Measurements from ENCODE around the gene IGF2BP3.

Gene IGF2BP3

DNA sequence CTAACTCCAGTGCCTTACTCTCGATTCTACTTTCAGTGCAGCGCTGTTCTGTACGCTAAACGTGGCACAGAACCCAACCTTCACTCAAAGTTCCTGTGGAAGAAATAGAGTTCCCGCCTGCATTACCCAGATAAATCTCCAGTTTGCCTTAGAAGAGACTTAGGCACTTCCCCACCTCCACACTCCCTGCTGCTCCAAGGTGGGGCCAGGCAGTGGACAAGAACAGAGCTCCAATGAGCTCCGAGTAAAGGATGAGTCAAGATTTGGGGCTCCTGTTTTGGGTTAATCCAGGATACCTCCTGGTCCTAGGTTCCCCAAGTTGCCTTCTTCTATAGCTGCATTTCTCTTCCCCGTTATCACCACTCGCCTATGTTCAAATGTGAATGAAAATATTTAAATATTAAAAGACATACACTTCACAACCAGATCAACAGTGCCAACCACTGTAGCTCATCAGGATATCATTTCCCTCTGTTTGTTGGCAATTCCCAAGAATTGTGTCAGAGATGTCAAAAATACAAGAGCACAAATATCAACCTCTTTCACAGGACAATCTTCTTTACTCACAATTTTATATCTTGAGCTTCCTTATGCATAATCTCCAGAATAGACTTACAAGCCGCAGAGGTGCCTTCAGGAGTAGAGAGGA lies 123.1 kb downstream of the IGF2BP3 start:
- Histone ChIP-seq H3K27ac (ENCODE audit: insufficient read depth, low read length, poor library complexity, severe bottlenecking) (no peak overlapping the region), H3K4me3 (ENCODE audit: insufficient read depth, low read depth, low read length, poor library complexity, severe bottlenecking) (no peak overlapping the region)
- no peak for DNase-seq

DNA sequence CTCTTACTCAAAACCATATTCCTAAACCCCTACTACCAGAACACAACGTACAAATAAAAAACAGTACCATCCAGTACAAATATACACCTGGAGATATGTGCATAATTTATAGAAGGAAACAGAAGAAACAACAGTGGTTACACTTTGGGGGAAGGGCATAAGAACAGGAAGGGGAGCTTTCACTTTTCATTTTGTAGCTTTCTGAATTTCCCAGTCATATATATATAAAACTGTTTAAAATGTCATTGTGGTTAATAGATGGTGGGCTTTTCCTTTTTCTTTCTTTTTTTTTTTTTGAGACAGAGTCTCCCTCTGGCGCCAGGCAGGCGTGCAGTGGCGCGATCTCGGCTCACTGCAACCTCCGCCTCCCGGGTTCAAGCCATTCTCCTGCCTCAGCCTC lies 124.0 kb downstream of the IGF2BP3 start:
- Histone ChIP-seq H3K27ac (ENCODE audit: insufficient read depth, low read length, poor library complexity, severe bottlenecking) (no peak overlapping the region), H3K27me3 (replicated peaks; ENCODE audit: control insufficient read depth, insufficient read depth, low read length, poor library complexity, severe bottlenecking) (no peaks in the 10 kb centered on the region), H3K9me3 (ENCODE audit: control insufficient read depth, low read length) (no peaks in the 10 kb centered on the region), H3K4me3 (ENCODE audit: insufficient read depth, low read depth, low read length, poor library complexity, severe bottlenecking) (peak overlapping the region; percentile 24), H3K36me3 (ENCODE audit: control insufficient read depth, insufficient read depth, low read length) (no peaks in the 10 kb centered on the region), H3K4me1 (ENCODE audit: control insufficient read depth, insufficient read depth, low read length, poor library complexity, severe bottlenecking) (no peaks in the 10 kb centered on the region)
- DNase-seq = no peak

More for the DNA sequence above, 123.1 kb downstream of the IGF2BP3 start:
- Histone ChIP-seq H3K4me1 (ENCODE audit: control insufficient read depth, insufficient read depth, low read length, poor library complexity, severe bottlenecking) (no peaks in the 10 kb centered on the region), H3K9me3 (ENCODE audit: control insufficient read depth, low read length) (no peaks in the 10 kb centered on the region), H3K36me3 (ENCODE audit: control insufficient read depth, insufficient read depth, low read length) (no peaks in the 10 kb centered on the region), H3K27me3 (replicated peaks; ENCODE audit: control insufficient read depth, insufficient read depth, low read length, poor library complexity, severe bottlenecking) (no peaks in the 10 kb centered on the region)

DNA sequence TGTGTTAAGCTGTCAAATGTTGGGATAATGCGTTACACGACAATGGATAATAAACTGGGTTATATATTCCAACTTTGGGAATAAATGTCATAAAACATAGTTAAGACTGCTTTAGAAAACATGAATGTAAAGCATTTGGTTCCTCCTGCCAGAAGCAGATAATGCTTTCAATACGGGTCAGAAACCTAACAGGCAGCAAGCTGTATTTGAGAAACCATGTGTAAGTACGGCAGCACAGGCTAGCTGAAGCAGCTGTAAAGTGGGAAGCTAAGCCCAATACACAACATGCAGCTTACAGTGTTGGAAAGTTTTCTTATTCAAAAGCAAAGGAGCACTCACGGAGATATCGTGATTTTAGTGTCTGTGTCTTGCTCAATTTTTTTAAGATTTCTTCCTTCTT lies 124.7 kb downstream of the IGF2BP3 start:
- no peak overlapping the region for H3K27ac ChIP-seq (ENCODE audit: insufficient read depth, low read length, poor library complexity, severe bottlenecking)
- H3K27me3 ChIP-seq (replicated peaks; ENCODE audit: control insufficient read depth, insufficient read depth, low read length, poor library complexity, severe bottlenecking) = no peaks in the 10 kb centered on the region
- H3K4me3 ChIP-seq (ENCODE audit: insufficient read depth, low read depth, low read length, poor library complexity, severe bottlenecking) = no peak overlapping the region
- no peaks in the 10 kb centered on the region for H3K9me3 ChIP-seq (ENCODE audit: control insufficient read depth, low read length)
- H3K36me3 ChIP-seq (ENCODE audit: control insufficient read depth, insufficient read depth, low read length) = no peaks in the 10 kb centered on the region
- DNase-seq = no peak
- no peaks in the 10 kb centered on the region for H3K4me1 ChIP-seq (ENCODE audit: control insufficient read depth, insufficient read depth, low read length, poor library complexity, severe bottlenecking)

DNA sequence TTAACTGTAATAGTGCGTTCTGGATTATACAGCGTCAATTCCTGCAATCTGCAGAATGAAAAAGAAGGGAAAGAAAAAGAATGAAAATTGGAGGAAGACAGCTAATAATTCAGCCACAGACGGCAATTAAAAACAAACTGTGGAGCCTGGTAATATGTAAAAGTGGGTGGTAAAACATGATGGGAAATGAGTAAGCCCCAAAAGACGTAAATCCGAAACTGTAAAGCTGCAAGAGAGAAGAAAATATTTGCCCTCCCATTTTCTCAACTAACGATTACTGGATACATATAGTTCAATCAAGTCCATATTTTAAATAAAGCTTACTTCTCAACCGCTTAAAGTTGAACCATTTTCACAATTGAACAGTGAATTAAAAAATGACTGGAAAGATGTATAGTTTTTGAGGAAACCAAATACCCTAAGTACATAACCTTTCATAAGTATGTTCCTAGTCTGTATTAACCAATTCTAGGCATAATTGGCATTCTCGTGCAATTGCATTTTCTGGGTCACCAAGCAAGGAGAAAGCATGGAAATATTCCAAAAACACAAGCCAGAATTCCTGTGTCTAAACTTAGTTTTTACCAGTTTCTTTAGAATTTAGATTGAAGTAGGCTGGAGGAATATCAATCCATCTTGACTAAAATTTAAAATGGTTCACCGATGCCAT lies 126.3 kb downstream of the IGF2BP3 start:
- H3K27me3 ChIP-seq (replicated peaks; ENCODE audit: control insufficient read depth, insufficient read depth, low read length, poor library complexity, severe bottlenecking) = no peaks in the 10 kb centered on the region
- no peak overlapping the region for H3K4me3 ChIP-seq (ENCODE audit: insufficient read depth, low read depth, low read length, poor library complexity, severe bottlenecking)
- no peaks in the 10 kb centered on the region for H3K4me1 ChIP-seq (ENCODE audit: control insufficient read depth, insufficient read depth, low read length, poor library complexity, severe bottlenecking)
- H3K9me3 ChIP-seq (ENCODE audit: control insufficient read depth, low read length) = no peaks in the 10 kb centered on the region
- DNase-seq = no peak
- no peak overlapping the region for H3K27ac ChIP-seq (ENCODE audit: insufficient read depth, low read length, poor library complexity, severe bottlenecking)
- no peaks in the 10 kb centered on the region for H3K36me3 ChIP-seq (ENCODE audit: control insufficient read depth, insufficient read depth, low read length)

DNA sequence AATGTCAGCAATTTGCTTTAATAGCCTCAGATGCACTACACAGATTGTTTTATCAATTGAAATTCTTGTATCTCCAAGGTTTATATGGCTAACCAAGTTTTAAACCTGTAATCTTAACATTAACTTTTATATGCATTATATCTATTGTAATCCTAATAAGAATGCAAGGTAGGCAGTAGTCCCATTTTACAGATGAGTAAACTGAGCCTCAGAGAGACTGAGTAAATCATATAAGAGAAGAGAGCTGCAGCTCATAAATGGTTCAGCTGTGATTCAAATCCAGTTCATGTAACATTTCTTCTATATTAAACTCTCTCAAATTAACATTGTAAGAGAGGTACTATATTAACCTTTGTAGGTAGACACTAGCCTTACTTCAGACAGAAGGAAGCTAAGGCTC lies 127.2 kb downstream of the IGF2BP3 start:
- no peak overlapping the region for H3K27ac ChIP-seq (ENCODE audit: insufficient read depth, low read length, poor library complexity, severe bottlenecking)
- H3K36me3 ChIP-seq (ENCODE audit: control insufficient read depth, insufficient read depth, low read length) = no peaks in the 10 kb centered on the region
- H3K9me3 ChIP-seq (ENCODE audit: control insufficient read depth, low read length) = no peaks in the 10 kb centered on the region

DNA sequence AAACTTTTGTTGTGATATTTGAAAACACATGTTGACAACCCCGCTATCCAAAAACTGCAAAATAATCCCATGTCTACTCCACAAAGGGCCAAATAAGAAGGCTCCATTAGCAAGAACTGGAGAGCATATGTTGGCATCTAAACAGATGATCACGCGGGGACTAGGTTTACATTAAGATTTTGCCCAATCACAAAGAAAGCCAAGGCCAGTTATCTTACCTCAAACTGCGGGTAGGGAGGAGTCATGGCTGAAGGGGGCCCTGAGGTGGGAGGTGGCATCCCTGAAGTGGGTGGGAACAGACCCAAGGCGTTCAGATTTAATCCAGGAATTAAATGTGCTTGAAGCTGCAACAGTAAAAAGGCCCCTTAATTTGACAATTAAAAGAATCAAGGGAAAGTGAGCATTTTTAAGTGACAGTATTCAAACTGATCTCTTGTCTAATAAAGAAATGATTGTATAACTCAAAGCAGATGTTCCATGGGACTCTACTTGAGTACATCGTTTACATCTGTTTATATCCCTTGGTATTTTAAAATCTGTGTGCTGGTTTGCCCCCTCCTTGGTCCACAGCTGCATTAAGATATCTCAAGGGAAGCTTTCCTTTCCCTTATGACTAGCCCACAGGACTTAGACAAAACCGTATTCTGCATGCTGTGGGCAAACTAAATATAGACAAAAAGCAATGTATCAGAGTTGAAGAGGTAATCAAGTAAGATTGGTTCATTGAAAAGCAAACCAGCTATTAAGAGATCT lies 128.3 kb downstream of the IGF2BP3 start:
- Histone ChIP-seq H3K36me3 (ENCODE audit: control insufficient read depth, insufficient read depth, low read length) (no peaks in the 10 kb centered on the region), H3K4me3 (ENCODE audit: insufficient read depth, low read depth, low read length, poor library complexity, severe bottlenecking) (no peak overlapping the region), H3K27me3 (replicated peaks; ENCODE audit: control insufficient read depth, insufficient read depth, low read length, poor library complexity, severe bottlenecking) (no peaks in the 10 kb centered on the region), H3K9me3 (ENCODE audit: control insufficient read depth, low read length) (no peaks in the 10 kb centered on the region), H3K4me1 (ENCODE audit: control insufficient read depth, insufficient read depth, low read length, poor library complexity, severe bottlenecking) (no peaks in the 10 kb centered on the region), H3K27ac (ENCODE audit: insufficient read depth, low read length, poor library complexity, severe bottlenecking) (no peak overlapping the region)
- DNase-seq = no peak

More for the DNA sequence above, 127.2 kb downstream of the IGF2BP3 start:
- no peaks in the 10 kb centered on the region for H3K27me3 ChIP-seq (replicated peaks; ENCODE audit: control insufficient read depth, insufficient read depth, low read length, poor library complexity, severe bottlenecking)
- H3K4me1 ChIP-seq (ENCODE audit: control insufficient read depth, insufficient read depth, low read length, poor library complexity, severe bottlenecking) = no peaks in the 10 kb centered on the region
- DNase-seq = no peak
- H3K4me3 ChIP-seq (ENCODE audit: insufficient read depth, low read depth, low read length, poor library complexity, severe bottlenecking) = no peak overlapping the region

DNA sequence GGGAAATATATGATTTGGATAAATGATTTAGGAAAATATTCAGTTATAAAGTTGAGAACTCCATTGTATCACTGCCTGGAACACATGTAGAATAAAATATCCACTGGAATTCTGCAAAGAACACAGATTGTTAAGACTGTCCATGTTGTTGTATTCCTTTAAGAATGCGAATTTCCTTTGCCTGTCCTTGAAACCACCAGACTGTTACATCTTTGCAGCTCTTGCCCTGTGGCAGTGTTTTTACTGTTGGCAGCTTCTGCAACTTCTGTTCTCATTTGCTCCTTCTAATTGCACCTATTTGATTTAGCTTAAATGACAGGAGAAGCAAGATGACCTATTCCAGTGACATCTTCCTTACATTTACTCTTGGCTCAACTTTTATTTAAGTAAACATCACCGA lies 131.4 kb downstream of the IGF2BP3 start:
- no peaks in the 10 kb centered on the region for H3K36me3 ChIP-seq (ENCODE audit: control insufficient read depth, insufficient read depth, low read length)
- no peak overlapping the region for H3K27ac ChIP-seq (ENCODE audit: insufficient read depth, low read length, poor library complexity, severe bottlenecking)
- H3K27me3 ChIP-seq (replicated peaks; ENCODE audit: control insufficient read depth, insufficient read depth, low read length, poor library complexity, severe bottlenecking) = no peaks in the 10 kb centered on the region
- H3K4me1 ChIP-seq (ENCODE audit: control insufficient read depth, insufficient read depth, low read length, poor library complexity, severe bottlenecking) = no peaks in the 10 kb centered on the region
- no peak overlapping the region for H3K4me3 ChIP-seq (ENCODE audit: insufficient read depth, low read depth, low read length, poor library complexity, severe bottlenecking)
- DNase-seq = no peak
- no peaks in the 10 kb centered on the region for H3K9me3 ChIP-seq (ENCODE audit: control insufficient read depth, low read length)

DNA sequence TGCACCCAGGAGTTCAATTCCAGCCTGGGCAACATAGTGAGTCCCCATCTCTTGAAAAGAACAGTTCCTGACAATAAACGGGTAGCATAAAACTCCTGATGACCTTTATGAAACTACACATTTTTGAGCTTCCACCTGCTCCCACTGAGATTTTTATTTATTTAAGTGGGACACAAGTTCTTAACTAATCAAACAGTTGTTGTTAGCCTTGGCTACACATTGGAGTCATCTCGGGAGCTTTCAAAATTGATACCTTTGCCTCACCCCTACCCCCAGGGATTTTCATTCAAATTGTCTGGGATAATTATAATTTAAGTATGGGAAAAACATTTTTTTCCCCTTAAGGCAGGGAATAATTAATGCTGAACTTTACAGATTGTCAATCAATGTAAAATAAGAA lies 131.9 kb downstream of the IGF2BP3 start:
- Histone ChIP-seq H3K36me3 (ENCODE audit: control insufficient read depth, insufficient read depth, low read length) (no peaks in the 10 kb centered on the region), H3K9me3 (ENCODE audit: control insufficient read depth, low read length) (no peaks in the 10 kb centered on the region), H3K4me1 (ENCODE audit: control insufficient read depth, insufficient read depth, low read length, poor library complexity, severe bottlenecking) (no peaks in the 10 kb centered on the region)

DNA sequence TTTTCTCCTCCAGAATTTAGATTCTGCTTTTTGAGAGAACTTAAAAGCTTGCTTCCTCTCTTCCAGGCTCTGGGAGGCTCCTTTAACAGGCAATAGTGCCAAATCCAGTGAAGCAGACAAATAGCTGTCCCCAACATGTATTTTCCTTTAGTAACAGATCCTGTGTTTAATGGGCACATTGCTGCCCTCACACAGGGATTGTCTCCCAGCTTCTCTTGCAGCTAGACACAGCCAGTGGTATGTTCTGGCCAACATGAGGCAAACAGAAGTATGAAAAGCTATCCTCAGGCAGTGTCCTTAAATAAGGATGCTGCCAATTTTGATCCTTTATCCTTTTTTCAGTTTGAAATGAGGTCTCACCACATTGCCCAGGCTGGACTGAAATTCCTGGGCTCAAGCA lies 132.9 kb downstream of the IGF2BP3 start:
- Histone ChIP-seq H3K9me3 (ENCODE audit: control insufficient read depth, low read length) (no peaks in the 10 kb centered on the region), H3K36me3 (ENCODE audit: control insufficient read depth, insufficient read depth, low read length) (no peaks in the 10 kb centered on the region), H3K4me3 (ENCODE audit: insufficient read depth, low read depth, low read length, poor library complexity, severe bottlenecking) (no peak overlapping the region), H3K4me1 (ENCODE audit: control insufficient read depth, insufficient read depth, low read length, poor library complexity, severe bottlenecking) (no peaks in the 10 kb centered on the region), H3K27me3 (replicated peaks; ENCODE audit: control insufficient read depth, insufficient read depth, low read length, poor library complexity, severe bottlenecking) (no peaks in the 10 kb centered on the region), H3K27ac (ENCODE audit: insufficient read depth, low read length, poor library complexity, severe bottlenecking) (no peak overlapping the region)
- no peak for DNase-seq

More for the DNA sequence above, 131.9 kb downstream of the IGF2BP3 start:
- Histone ChIP-seq H3K27me3 (replicated peaks; ENCODE audit: control insufficient read depth, insufficient read depth, low read length, poor library complexity, severe bottlenecking) (no peaks in the 10 kb centered on the region), H3K4me3 (ENCODE audit: insufficient read depth, low read depth, low read length, poor library complexity, severe bottlenecking) (no peak overlapping the region), H3K27ac (ENCODE audit: insufficient read depth, low read length, poor library complexity, severe bottlenecking) (no peak overlapping the region)
- no peak for DNase-seq

DNA sequence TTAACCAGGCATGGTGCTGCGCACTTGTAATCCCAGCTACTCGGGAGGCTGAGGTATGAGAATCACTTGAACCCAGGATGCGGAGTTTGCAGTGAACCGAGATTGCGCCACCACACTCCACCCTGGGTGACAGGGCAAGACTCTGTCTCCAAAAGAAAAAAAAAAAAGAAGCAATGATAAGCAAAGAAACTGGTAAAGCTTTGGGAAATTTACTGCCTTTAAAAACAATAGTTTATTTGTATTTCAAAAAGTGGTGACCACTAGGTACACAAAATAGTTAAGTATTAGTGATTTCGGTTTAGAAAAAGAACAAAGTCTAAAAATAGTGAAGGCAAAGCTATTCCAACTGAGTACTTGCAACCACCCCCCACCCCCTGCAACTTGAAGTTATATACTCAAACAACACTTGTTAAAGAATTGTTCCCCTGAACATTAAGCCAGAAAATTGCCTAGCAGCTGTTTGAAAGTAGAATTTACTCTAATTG lies 133.4 kb downstream of the IGF2BP3 start:
- Histone ChIP-seq H3K27me3 (replicated peaks; ENCODE audit: control insufficient read depth, insufficient read depth, low read length, poor library complexity, severe bottlenecking) (no peaks in the 10 kb centered on the region), H3K36me3 (ENCODE audit: control insufficient read depth, insufficient read depth, low read length) (no peaks in the 10 kb centered on the region), H3K9me3 (ENCODE audit: control insufficient read depth, low read length) (no peaks in the 10 kb centered on the region), H3K4me3 (ENCODE audit: insufficient read depth, low read depth, low read length, poor library complexity, severe bottlenecking) (no peak overlapping the region), H3K27ac (ENCODE audit: insufficient read depth, low read length, poor library complexity, severe bottlenecking) (no peak overlapping the region), H3K4me1 (ENCODE audit: control insufficient read depth, insufficient read depth, low read length, poor library complexity, severe bottlenecking) (no peaks in the 10 kb centered on the region)
- no peak for DNase-seq
